ENCODE data around the gene CFAP100. TPM values are rescaled to one million over a fixed set of nuclear protein-coding genes. Genes with fewer than 3 reads are reported as not detected.

The CFAP100 gene
- total and polyA plus RNA-seq, 9 of the 15 experiments (the other 6 are each of a cell fraction or from before 2014, with no cell fraction given), result not detected

DNA sequence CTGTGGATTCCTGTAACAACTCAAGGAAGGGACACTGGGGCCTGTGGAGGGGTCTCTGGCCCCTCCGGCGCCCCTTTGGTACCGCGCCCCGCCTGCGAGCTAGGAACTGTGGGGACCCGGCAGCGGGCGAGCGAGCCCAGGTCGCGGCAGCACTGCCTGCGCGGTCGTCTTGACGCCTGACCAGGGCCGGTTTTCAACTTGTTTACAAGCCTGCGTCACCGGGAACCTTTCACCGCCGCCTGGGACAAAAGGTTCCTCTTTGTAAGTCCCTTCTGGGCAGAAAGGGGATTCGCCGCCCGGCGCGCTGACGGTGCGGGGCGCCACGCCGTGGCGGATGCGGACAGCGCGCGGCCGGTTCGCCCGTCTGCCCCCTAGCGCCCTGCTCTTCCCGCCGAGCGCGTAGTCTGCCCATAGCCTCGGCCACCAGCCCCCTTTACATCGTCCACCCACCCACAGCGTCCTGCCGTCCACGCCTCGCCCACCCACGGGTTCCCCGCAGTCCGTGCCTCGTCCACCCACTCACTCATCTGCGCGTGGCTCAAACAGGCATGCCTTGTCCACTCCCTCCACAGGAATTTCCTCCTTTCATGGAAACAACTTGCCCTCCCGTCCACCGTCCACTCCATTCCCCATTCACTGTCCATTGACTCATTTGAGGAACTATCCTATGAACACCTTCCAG lies 5.5 kb upstream of the CFAP100 start (continued):
- TF ChIP-seq, protein P1, sequence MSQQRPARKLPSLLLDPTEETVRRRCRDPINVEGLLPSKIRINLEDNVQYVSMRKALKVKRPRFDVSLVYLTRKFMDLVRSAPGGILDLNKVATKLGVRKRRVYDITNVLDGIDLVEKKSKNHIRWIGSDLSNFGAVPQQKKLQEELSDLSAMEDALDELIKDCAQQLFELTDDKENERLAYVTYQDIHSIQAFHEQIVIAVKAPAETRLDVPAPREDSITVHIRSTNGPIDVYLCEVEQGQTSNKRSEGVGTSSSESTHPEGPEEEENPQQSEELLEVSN (IDR thresholded peaks at IDR 0.05; ENCODE audit: borderline replicate concordance in 1 of 2, extremely low read depth in 1 of 2, insufficient read depth in 1 of 2, insufficient read length in 1 of 2, low read depth in 1 of 2, low read length in 1 of 2, poor library complexity in 1 of 2, severe bottlenecking in 1 of 2), result peak in 1 of 2 experiments; percentile 63
- no peak for TF ChIP-seq ZNF75A (CRISPR knock-in tag; IDR thresholded peaks at IDR 0.05)
- TF ChIP-seq ZNF507 (tag; conservative IDR thresholded peaks at IDR 0.05), result no peak
- TF ChIP-seq MAZ (CRISPR knock-in tag; conservative IDR thresholded peaks at IDR 0.05 in 1 of 2, IDR thresholded peaks at IDR 0.05 in 1 of 2), result peak in 1 of 2 experiments; percentile 46; a peak in 2 of 4 replicates
- no peak for TF ChIP-seq ZNF77 (CRISPR knock-in tag; IDR thresholded peaks at IDR 0.05)
- no peak for TF ChIP-seq NR3C1 (CRISPR knock-in tag; IDR thresholded peaks at IDR 0.05)
- TF ChIP-seq YY1 (IDR thresholded peaks at IDR 0.05; ENCODE audit: borderline replicate concordance in 1 of 3, control insufficient read depth in 1 of 3, extremely low read depth in 1 of 3, insufficient read depth in 3 of 3, insufficient read length in 1 of 3, insufficient replicate concordance in 2 of 3, low read depth in 1 of 3, low read length in 2 of 3), result peak in 2 of 3 experiments; percentile 24 to 51
- TF ChIP-seq TEAD4 (IDR thresholded peaks at IDR 0.05; ENCODE audit: low read length), result peak; percentile 12; the same call in 1 of the 2 replicates
- TF ChIP-seq TEAD4 (CRISPR knock-in tag; IDR thresholded peaks at IDR 0.05; ENCODE audit: borderline replicate concordance), result no peak
- no peak for TF ChIP-seq PHB2 (IDR thresholded peaks at IDR 0.05; ENCODE audit: low read depth)
- TF ChIP-seq GTF2A2 (tag; IDR thresholded peaks at IDR 0.05), result no peak
- no peak for TF ChIP-seq ZNF668 (CRISPR knock-in tag; IDR thresholded peaks at IDR 0.05)
- no peak for TF ChIP-seq TAF7 (tag; IDR thresholded peaks at IDR 0.05)
- 0 out of 2 replicates have a peak, but pooled peaks have one; percentile 37 for TF ChIP-seq ZBTB7A (IDR thresholded peaks at IDR 0.05; ENCODE audit: borderline replicate concordance, control insufficient read depth, low read depth, low read length)
- TF ChIP-seq HMG20A (CRISPR knock-in tag; conservative IDR thresholded peaks at IDR 0.05), result no peak

All from K562 (cell line).